Measurements from ENCODE around the gene PTPN12.

- TF ChIP-seq CTCF (IDR thresholded peaks at IDR 0.05) (no peak), POLR2A (IDR thresholded peaks at IDR 0.05) (no peak)
Measured at GRCh38 chr7:77687747-77688144, 150.7 kb downstream of the PTPN12 start.
